ENCODE measurements around the gene BMPR1B. TPM values are rescaled to one million over a fixed set of nuclear protein-coding genes. Genes with fewer than 3 reads are reported as not detected.

BMPR1B gene
- total RNA-seq, 2 donors from 2014 or later = 12.9 to 19.5 TPM

- H3K36me3 ChIP-seq = no peaks in the 10 kb centered on the region
- no peaks in the 10 kb centered on the region for H3K9me3 ChIP-seq
- H3K27ac ChIP-seq = no peak overlapping the region
- H3K27me3 ChIP-seq (replicated peaks; ENCODE audit: insufficient read depth) = no peaks in the 10 kb centered on the region
- no peak overlapping the region for H3K4me3 ChIP-seq
- ATAC-seq (ENCODE audit: insufficient number of reproducible peaks, low FRiP score, low read depth) = no peak
- DNase-seq (ENCODE audit: low spot score) = no peak
- peaks cover 0 to 28% of the 10 kb centered on the region in 2 donors for H3K4me1 ChIP-seq (ENCODE audit: control insufficient read depth in 1 of 2, low read depth in 2 of 2)
- no peak for TF ChIP-seq CTCF (IDR thresholded peaks at IDR 0.05)
Observed at GRCh38 chr4:94763005-94763404, 5.2 kb downstream of the BMPR1B start.

DNA sequence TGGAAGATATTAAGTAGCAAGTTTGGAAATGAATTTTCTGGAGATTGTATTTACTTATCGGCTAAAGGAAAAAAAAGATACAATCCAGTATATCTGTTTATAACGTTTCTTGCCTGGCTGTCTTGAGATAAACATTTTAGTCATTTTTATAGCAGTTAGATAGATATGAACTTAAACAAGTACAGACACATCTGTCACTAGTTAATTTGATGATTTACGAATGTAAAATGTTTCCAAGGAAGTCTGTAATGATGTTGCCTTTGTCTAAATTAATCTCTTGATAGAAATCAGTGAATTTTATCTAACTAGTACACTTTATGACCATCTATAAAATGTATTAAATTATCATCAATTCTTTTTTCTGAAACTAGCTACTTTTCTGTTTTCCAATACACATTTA is 5.7 kb downstream of the BMPR1B start:
- Histone ChIP-seq H3K27ac (no peak overlapping the region), H3K4me1 (ENCODE audit: control insufficient read depth in 1 of 2, low read depth in 2 of 2) (peaks cover 0 to 28% of the 10 kb centered on the region in 2 donors), H3K36me3 (no peaks in the 10 kb centered on the region), H3K27me3 (replicated peaks; ENCODE audit: insufficient read depth) (no peaks in the 10 kb centered on the region), H3K4me3 (no peak overlapping the region), H3K9me3 (no peaks in the 10 kb centered on the region)
- TF ChIP-seq CTCF (IDR thresholded peaks at IDR 0.05) = no peak
- no peak for ATAC-seq (ENCODE audit: insufficient number of reproducible peaks, low FRiP score, low read depth)
- no peak for DNase-seq (ENCODE audit: low spot score)

DNA sequence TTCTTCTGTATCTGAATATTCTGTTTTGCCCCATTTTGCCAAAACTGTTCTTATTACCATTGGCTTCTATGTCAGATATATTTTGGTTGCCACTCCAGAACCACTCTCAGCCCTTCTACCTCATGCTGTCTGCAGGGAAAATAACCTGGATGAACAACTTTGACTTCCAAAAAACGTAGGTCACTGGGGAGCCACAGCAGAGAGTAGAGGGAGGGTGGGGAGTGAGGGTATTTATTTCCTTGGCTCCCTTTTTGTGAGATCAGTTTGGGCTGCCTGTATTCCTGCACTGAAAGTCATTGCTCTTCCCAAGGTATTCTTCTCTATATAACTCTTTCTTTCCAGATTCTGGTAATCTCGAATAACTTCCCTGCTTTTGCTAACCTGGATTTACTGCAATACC is 6.3 kb downstream of the BMPR1B start:
- no peak for ATAC-seq (ENCODE audit: insufficient number of reproducible peaks, low FRiP score, low read depth)
- H3K9me3 ChIP-seq = no peaks in the 10 kb centered on the region
- DNase-seq (ENCODE audit: low spot score) = no peak
- no peak for TF ChIP-seq CTCF (IDR thresholded peaks at IDR 0.05)
- H3K27me3 ChIP-seq (replicated peaks; ENCODE audit: insufficient read depth) = no peaks in the 10 kb centered on the region
- peaks cover 0 to 28% of the 10 kb centered on the region in 2 donors for H3K4me1 ChIP-seq (ENCODE audit: control insufficient read depth in 1 of 2, low read depth in 2 of 2)
- no peak overlapping the region for H3K4me3 ChIP-seq
- H3K36me3 ChIP-seq = no peaks in the 10 kb centered on the region
- H3K27ac ChIP-seq = no peak overlapping the region

GRCh38 chr4:94765174-94765573 is 7.4 kb downstream of the BMPR1B start:
- Histone ChIP-seq H3K27me3 (replicated peaks; ENCODE audit: insufficient read depth) (no peaks in the 10 kb centered on the region), H3K27ac (no peak overlapping the region), H3K36me3 (no peaks in the 10 kb centered on the region), H3K4me3 (no peak overlapping the region), H3K4me1 (ENCODE audit: control insufficient read depth in 1 of 2, low read depth in 2 of 2) (peaks cover 0 to 28% of the 10 kb centered on the region in 2 donors), H3K9me3 (no peaks in the 10 kb centered on the region)
- ATAC-seq (ENCODE audit: insufficient number of reproducible peaks, low FRiP score, low read depth) (no peak), DNase-seq (ENCODE audit: low spot score) (no peak)
- no peak for TF ChIP-seq CTCF (IDR thresholded peaks at IDR 0.05)

- no peaks in the 10 kb centered on the region for H3K36me3 ChIP-seq
- peaks cover 0 to 25% of the 10 kb centered on the region in 2 donors for H3K4me1 ChIP-seq (ENCODE audit: control insufficient read depth in 1 of 2, low read depth in 2 of 2)
- H3K4me3 ChIP-seq = no peak overlapping the region
- H3K9me3 ChIP-seq = no peaks in the 10 kb centered on the region
- DNase-seq (ENCODE audit: low spot score) = no peak
- no peak overlapping the region for H3K27ac ChIP-seq
- ATAC-seq (ENCODE audit: insufficient number of reproducible peaks, low FRiP score, low read depth) = no peak
- no peak for TF ChIP-seq CTCF (IDR thresholded peaks at IDR 0.05)
- no peaks in the 10 kb centered on the region for H3K27me3 ChIP-seq (replicated peaks; ENCODE audit: insufficient read depth)
Observed at GRCh38 chr4:94765648-94766047, 7.9 kb downstream of the BMPR1B start.
